ENCODE data around the gene FAM241B. TPM values are rescaled to one million over a fixed set of nuclear protein-coding genes. Genes with fewer than 3 reads are reported as not detected.

The FAM241B gene
- total RNA-seq, 1 donor from 2014 or later, result 12.5 TPM

GRCh38 chr10:69650589-69651261 is 20.7 kb downstream of the FAM241B start:
- Mint-ChIP-seq H3K9me3 (no peaks in the 10 kb centered on the region), H3K27ac (ENCODE audit: unreplicated experiment) (no peak overlapping the region), H3K4me1 (peaks cover 49% of the 10 kb centered on the region), H3K36me3 (ENCODE audit: low read depth) (no peaks in the 10 kb centered on the region), H3K27me3 (ENCODE audit: low read depth) (no peaks in the 10 kb centered on the region), H3K4me3 (no peak overlapping the region)
- DNase-seq (ENCODE audit: low read depth, low spot score), result no peak
- no peak for TF ChIP-seq CTCF (conservative IDR thresholded peaks at IDR 0.05)

GRCh38 chr10:69651362-69651761 is 21.3 kb downstream of the FAM241B start:
- DNase-seq (ENCODE audit: low read depth, low spot score), result no peak
- H3K4me3 Mint-ChIP-seq, result no peak overlapping the region
- no peaks in the 10 kb centered on the region for H3K36me3 Mint-ChIP-seq (ENCODE audit: low read depth)
- no peak for TF ChIP-seq CTCF (conservative IDR thresholded peaks at IDR 0.05)
- no peaks in the 10 kb centered on the region for H3K9me3 Mint-ChIP-seq
- H3K27me3 Mint-ChIP-seq (ENCODE audit: low read depth), result no peaks in the 10 kb centered on the region
- H3K4me1 Mint-ChIP-seq, result peaks cover 43% of the 10 kb centered on the region
- peak overlapping the region; percentile 35 for H3K27ac Mint-ChIP-seq (ENCODE audit: unreplicated experiment)

- peaks cover 34% of the 10 kb centered on the region for H3K4me1 Mint-ChIP-seq
Observed at GRCh38 chr10:69652111-69652856, 22.2 kb downstream of the FAM241B start.

GRCh38 chr10:69652857-69653199 is 22.8 kb downstream of the FAM241B start:
- TF ChIP-seq CTCF (conservative IDR thresholded peaks at IDR 0.05), result no peak
- Mint-ChIP-seq H3K9me3 (no peaks in the 10 kb centered on the region), H3K27me3 (ENCODE audit: low read depth) (no peaks in the 10 kb centered on the region), H3K36me3 (ENCODE audit: low read depth) (no peaks in the 10 kb centered on the region), H3K4me1 (peaks cover 28% of the 10 kb centered on the region), H3K27ac (ENCODE audit: unreplicated experiment) (no peak overlapping the region), H3K4me3 (no peak overlapping the region)
- no peak for DNase-seq (ENCODE audit: low read depth, low spot score)

More at GRCh38 chr10:69652111-69652856, 22.2 kb downstream of the FAM241B start:
- H3K36me3 Mint-ChIP-seq (ENCODE audit: low read depth), result no peaks in the 10 kb centered on the region
- H3K9me3 Mint-ChIP-seq, result no peaks in the 10 kb centered on the region
- no peaks in the 10 kb centered on the region for H3K27me3 Mint-ChIP-seq (ENCODE audit: low read depth)
- H3K27ac Mint-ChIP-seq (ENCODE audit: unreplicated experiment), result no peak overlapping the region
- H3K4me3 Mint-ChIP-seq, result no peak overlapping the region
- TF ChIP-seq CTCF (conservative IDR thresholded peaks at IDR 0.05), result no peak
- no peak for DNase-seq (ENCODE audit: low read depth, low spot score)

- no peak for DNase-seq (ENCODE audit: low read depth, low spot score)
- H3K9me3 Mint-ChIP-seq, result no peaks in the 10 kb centered on the region
- peak overlapping the region; percentile 19 for H3K27ac Mint-ChIP-seq (ENCODE audit: unreplicated experiment)
- TF ChIP-seq CTCF (conservative IDR thresholded peaks at IDR 0.05), result no peak
- no peaks in the 10 kb centered on the region for H3K27me3 Mint-ChIP-seq (ENCODE audit: low read depth)
- no peaks in the 10 kb centered on the region for H3K36me3 Mint-ChIP-seq (ENCODE audit: low read depth)
- H3K4me3 Mint-ChIP-seq, result no peak overlapping the region
- H3K4me1 Mint-ChIP-seq, result peaks cover 26% of the 10 kb centered on the region
Observed at GRCh38 chr10:69653561-69653960, 23.5 kb downstream of the FAM241B start.
